ENCODE data around the gene SLC5A9.
"Not testable (repeated sequence)": the region's sequence is repeated elsewhere in the genome, so short reads cannot be mapped to it uniquely, and the experiment has no call there.

Gene SLC5A9

GRCh38 chr1:48242141-48242736 lies 19.7 kb downstream of the SLC5A9 start:
- DNase-seq = no peak
- ATAC-seq = no peak

GRCh38 chr1:48245106-48245505 lies 22.6 kb downstream of the SLC5A9 start:
- DNase-seq (no peak), ATAC-seq (no peak)

GRCh38 chr1:48246727-48247126 lies 24.2 kb downstream of the SLC5A9 start:
- ATAC-seq (no peak), DNase-seq (no peak)

- ATAC-seq (no peak), DNase-seq (no peak)
These were observed 25.8 kb downstream of the SLC5A9 start for GRCh38 chr1:48248356-48248755.

- DNase-seq = no peak
- ATAC-seq = no peak
These were observed 27.4 kb downstream of the SLC5A9 start for GRCh38 chr1:48249868-48250267.

- no peak for ATAC-seq
- no peak for DNase-seq
These were observed 28.1 kb downstream of the SLC5A9 start for GRCh38 chr1:48250572-48250971.

- no peak for ATAC-seq
- no peak for DNase-seq
These were observed 28.8 kb downstream of the SLC5A9 start for GRCh38 chr1:48251323-48251722.

- ATAC-seq (no peak), DNase-seq (no peak)
These were observed 29.3 kb downstream of the SLC5A9 start for GRCh38 chr1:48251821-48252220.

- no peak for DNase-seq
- no peak for ATAC-seq
These were observed 31.7 kb downstream of the SLC5A9 start for GRCh38 chr1:48254254-48254653.

GRCh38 chr1:48258106-48258505 lies 35.6 kb downstream of the SLC5A9 start:
- no peak for ATAC-seq
- no peak for DNase-seq

- DNase-seq (no peak), ATAC-seq (no peak)
These were observed 39.4 kb downstream of the SLC5A9 start for GRCh38 chr1:48261881-48262400.

- no peak for ATAC-seq
- DNase-seq = no peak
These were observed 40.5 kb downstream of the SLC5A9 start for GRCh38 chr1:48263041-48263440.

- DNase-seq = no peak
- ATAC-seq = no peak
These were observed 44.1 kb downstream of the SLC5A9 start for GRCh38 chr1:48266576-48266975.

GRCh38 chr1:48277437-48277836 lies 54.9 kb downstream of the SLC5A9 start:
- not testable (repeated sequence) for DNase-seq, ATAC-seq

GRCh38 chr1:48282329-48282728 lies 59.8 kb downstream of the SLC5A9 start:
- DNase-seq = not testable (repeated sequence)

GRCh38 chr1:48284696-48285420 lies 62.3 kb downstream of the SLC5A9 start:
- not testable (repeated sequence) for DNase-seq, ATAC-seq

More at GRCh38 chr1:48282329-48282728, 59.8 kb downstream of the SLC5A9 start:
- not testable (repeated sequence) for ATAC-seq

GRCh38 chr1:48285525-48285924 lies 63.0 kb downstream of the SLC5A9 start:
- DNase-seq (no peak), ATAC-seq (no peak)

- no peak for DNase-seq
- ATAC-seq = no peak
These were observed 68.9 kb downstream of the SLC5A9 start for GRCh38 chr1:48291421-48291820.

GRCh38 chr1:48292706-48293105 lies 70.2 kb downstream of the SLC5A9 start:
- DNase-seq (no peak), ATAC-seq (no peak)

GRCh38 chr1:48294094-48294493 lies 71.6 kb downstream of the SLC5A9 start:
- DNase-seq, ATAC-seq: not testable (repeated sequence)

- ATAC-seq (no peak), DNase-seq (no peak)
These were observed 72.1 kb downstream of the SLC5A9 start for GRCh38 chr1:48294656-48295055.

Measured in stimulated activated naive CD8-positive, alpha-beta T cell treated with anti-CD3 and anti-CD28 coated beads, Interleukin-15, Interleukin-2, amounts not matched to agents 100 U/mL and 50 U/mL, for 24 hours (primary cell).